BJ (cell line): ENCODE data around the gene BIRC7. TPM values are rescaled to one million over a fixed set of nuclear protein-coding genes. Genes with fewer than 3 reads are reported as not detected.

ENCODE experiments used
- CTCF ChIA-PET: fragments of 350-600 bp; formaldehyde crosslinking; extraction: SDS; loops from one replicate; lab custom pipeline; 2021; ENCODE audit warnings: antibody characterized with exemption, inconsistent platforms; lab: Yijun Ruan, JAX
- POLR2A ChIA-PET: fragments of 300-600 bp; sonication (Branson Sonifier 250); formaldehyde crosslinking; extraction: SDS; loops from one replicate; lab custom pipeline; 2021; ENCODE audit warnings: antibody characterized with exemption; lab: Charles Lee
- DNase-seq: peaks from one replicate; pipeline ENCODE4 v3.0.0-alpha.2; 2011; ENCODE audit warnings: low read depth
- H3K27me3 ChIP-seq: 2 replicates; pipeline ENCODE4 v1.6.0; 2011; ENCODE audit warnings: low read length; ENCODE audit not compliant: control insufficient read depth, insufficient read depth
- H3K36me3 ChIP-seq: 2 replicates; pipeline ENCODE4 v1.5.1; 2011; ENCODE audit warnings: low read length; ENCODE audit not compliant: control insufficient read depth, insufficient read depth
- H3K4me3 ChIP-seq: 2 replicates; pipeline ENCODE4 v1.5.1; 2011; ENCODE audit warnings: low read depth, mild to moderate bottlenecking, control low read depth, low read length
- polyA plus RNA-seq: library from polyadenylated mRNA; depleted of rRNA; stranded (reverse); fragments of >200 nt; gene quantifications from 2 replicates; pipeline ENCODE4 v1.2.3, GENCODE V29; 2011
- TF ChIP-seq, protein P1 (sequence below): IDR thresholded peaks from 2 replicates; pipeline ENCODE4 v1.5.1; 2011; ENCODE audit warnings: low read depth, mild to moderate bottlenecking, control low read depth, inconsistent platforms, low read length, moderate library complexity; ENCODE audit not compliant: insufficient read depth

Gene BIRC7
- polyA plus RNA-seq, 1 experiment: not detected

DNA sequence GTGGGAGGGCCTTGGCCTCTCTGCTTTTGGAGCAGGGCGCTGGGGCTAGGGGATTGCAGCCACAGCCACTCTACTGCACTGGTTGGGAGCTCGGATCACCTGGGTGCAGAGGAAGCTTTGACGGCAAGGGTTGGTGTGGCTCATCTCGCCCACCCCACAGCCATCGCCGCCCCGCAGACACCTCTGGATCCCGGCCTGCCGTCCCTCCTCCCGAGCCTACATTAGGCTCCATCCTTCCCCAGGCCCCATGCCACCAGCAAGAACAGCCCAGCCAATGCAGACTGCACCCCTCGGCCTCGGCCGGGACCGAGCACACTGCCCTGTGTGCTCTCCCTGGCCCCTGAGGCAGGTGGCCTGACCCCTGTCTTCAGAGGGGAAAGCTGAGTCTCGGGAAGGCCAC lies 24.8 kb downstream of the BIRC7 start:
- H3K36me3 ChIP-seq: no peaks in the 10 kb centered on the region
- POLR2A ChIA-PET: no interaction called here
- H3K27me3 ChIP-seq: peaks cover 62% of the 10 kb centered on the region
- no peak overlapping the region for H3K4me3 ChIP-seq
- DNase-seq: no peak
- CTCF ChIA-PET: interaction anchor here (0.7 to 2.6 kb wide), 3 partner anchors 9 to 49 kb away, joined by 3 to 14 read pairs (median 3); no protein-coding TSS in a partner anchor
- TF ChIP-seq, protein P1, sequence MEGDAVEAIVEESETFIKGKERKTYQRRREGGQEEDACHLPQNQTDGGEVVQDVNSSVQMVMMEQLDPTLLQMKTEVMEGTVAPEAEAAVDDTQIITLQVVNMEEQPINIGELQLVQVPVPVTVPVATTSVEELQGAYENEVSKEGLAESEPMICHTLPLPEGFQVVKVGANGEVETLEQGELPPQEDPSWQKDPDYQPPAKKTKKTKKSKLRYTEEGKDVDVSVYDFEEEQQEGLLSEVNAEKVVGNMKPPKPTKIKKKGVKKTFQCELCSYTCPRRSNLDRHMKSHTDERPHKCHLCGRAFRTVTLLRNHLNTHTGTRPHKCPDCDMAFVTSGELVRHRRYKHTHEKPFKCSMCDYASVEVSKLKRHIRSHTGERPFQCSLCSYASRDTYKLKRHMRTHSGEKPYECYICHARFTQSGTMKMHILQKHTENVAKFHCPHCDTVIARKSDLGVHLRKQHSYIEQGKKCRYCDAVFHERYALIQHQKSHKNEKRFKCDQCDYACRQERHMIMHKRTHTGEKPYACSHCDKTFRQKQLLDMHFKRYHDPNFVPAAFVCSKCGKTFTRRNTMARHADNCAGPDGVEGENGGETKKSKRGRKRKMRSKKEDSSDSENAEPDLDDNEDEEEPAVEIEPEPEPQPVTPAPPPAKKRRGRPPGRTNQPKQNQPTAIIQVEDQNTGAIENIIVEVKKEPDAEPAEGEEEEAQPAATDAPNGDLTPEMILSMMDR: no peak

DNA sequence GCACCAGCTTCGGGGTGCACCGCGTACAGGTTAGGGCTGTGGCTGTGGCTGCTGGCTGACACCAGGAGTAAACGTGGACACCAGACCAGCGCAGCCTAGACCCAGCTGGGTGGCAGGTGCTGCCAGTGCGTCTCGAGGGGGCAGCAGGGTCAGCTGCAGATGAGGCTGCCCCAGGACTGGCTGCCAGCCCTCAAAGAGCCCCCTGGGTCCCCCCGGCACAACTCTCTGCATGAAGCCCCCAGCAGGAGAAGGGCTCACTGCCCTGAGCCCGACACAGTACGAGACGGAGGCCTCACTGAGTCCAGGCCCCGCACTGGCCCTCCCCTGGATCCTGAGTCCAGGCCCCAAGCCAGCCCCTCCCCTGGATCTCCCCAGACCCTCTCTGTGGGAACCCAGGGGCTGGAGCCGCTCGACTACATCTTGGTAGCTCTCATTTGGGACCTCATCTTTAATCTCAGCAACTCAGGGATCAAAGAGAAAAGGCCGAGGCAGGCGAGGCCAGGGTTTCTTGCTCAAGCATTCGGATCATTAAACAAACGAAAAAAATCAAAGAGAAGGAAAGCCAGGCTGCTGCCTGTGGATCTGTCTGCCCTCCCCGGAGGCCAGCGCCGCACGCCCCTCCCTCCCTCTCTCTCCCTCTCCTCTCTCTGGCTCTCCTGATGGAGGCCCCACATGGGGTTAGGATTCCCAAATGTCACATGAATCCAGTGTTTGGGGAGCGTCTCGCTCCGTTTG lies 25.5 kb downstream of the BIRC7 start:
- no peak for DNase-seq
- POLR2A ChIA-PET: no interaction called here
- H3K36me3 ChIP-seq: no peaks in the 10 kb centered on the region
- no peak overlapping the region for H3K4me3 ChIP-seq
- TF ChIP-seq, protein P1: no peak
- CTCF ChIA-PET: interaction anchor here (0.7 to 2.6 kb wide), 3 partner anchors 8 to 48 kb away, joined by 3 to 14 read pairs (median 3); no protein-coding TSS in a partner anchor
- H3K27me3 ChIP-seq: peaks cover 60% of the 10 kb centered on the region

DNA sequence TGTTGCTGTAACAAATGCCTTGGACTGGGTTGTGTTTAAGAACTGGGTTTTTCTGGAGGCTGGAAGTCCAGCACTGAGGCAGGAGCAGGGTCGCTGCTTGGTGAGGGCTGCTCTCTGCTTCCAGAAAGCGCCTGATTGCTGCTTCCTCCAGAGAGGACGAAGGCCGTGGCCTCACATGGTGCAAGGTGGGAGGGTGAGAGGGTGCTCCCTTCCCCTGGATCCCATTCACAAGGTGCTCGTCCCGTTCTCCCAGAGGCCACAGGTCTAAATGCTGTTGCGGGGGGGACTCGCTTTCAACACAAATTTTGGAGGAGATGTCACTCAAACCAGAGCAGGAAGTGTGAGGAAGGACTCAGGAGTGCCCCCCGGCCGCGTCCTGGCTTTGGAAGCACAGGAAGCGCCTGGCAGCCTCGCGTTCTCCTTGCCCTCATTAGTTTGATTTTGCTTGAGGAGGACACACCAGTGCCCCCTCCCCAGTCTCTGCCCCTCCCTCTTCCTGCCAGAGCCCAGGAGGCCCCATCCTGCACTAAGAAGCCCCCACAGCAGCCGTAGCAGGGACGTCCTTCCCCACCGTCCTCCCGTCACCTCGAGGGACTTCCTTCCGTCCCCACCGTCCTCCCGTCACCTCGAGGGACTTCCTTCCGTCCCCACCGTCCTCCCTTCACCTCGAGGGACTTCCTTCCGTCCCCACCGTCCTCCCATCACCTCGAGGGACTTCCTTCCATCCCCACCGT lies 26.3 kb downstream of the BIRC7 start:
- Histone ChIP-seq H3K4me3 (no peak overlapping the region), H3K36me3 (no peaks in the 10 kb centered on the region), H3K27me3 (peaks cover 57% of the 10 kb centered on the region)
- CTCF ChIA-PET: interaction anchor here (2.9 kb wide), 1 partner anchor 38 kb away, joined by 9 read pairs; no protein-coding TSS in a partner anchor
- TF ChIP-seq, protein P1: no peak
- POLR2A ChIA-PET: no interaction called here
- DNase-seq: no peak

DNA sequence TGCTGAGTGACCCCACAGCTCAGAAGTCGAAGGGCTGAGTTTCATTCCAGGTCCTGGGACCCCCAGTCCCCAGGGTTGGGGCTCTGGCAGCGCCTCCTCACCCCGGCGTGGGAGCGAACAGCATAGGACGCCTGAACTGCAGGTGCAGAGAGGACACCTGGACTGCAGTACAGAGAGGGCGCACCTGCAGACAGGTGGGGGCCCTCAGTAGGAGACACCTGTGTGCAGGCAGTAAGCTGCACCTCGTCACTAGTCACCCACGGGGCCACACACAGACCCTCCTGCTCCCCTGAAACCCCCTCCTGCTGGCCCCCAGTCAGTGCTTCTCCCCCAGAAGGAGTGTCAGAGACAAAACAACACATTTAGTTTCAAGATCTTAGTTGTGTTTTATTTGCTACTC lies 27.1 kb downstream of the BIRC7 start:
- Histone ChIP-seq H3K4me3 (no peak overlapping the region), H3K27me3 (peaks cover 56% of the 10 kb centered on the region), H3K36me3 (no peaks in the 10 kb centered on the region)
- no peak for DNase-seq
- ChIA-PET CTCF (interaction anchor here (2.9 kb wide), 1 partner anchor 39 kb away, joined by 9 read pairs; no protein-coding TSS in a partner anchor), POLR2A (no interaction called here)
- TF ChIP-seq, protein P1: no peak

DNA sequence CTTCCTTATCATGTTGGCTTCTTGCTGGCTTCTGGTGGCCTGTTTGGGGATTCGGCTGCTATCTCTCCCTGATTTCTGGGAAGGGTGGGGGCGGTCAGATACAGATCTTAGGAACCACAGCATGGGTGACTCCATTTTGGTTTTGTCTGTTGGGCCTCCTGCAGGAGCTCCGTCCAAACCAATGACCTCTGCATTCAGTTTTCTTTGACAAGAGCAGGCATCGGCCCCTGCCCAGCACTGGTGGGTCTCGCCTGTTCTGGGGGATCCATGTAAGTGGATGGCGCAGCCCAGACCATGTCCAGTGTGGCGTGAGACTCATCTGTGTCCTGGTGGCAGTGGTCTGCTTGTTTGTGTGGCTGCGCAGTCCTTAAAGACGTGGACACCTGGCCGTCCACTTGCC lies 28.3 kb downstream of the BIRC7 start:
- TF ChIP-seq, protein P1: no peak
- no peak for DNase-seq
- CTCF ChIA-PET: interaction anchor here (2.9 kb wide), 1 partner anchor 40 kb away, joined by 9 read pairs; no protein-coding TSS in a partner anchor
- Histone ChIP-seq H3K27me3 (peaks cover 47% of the 10 kb centered on the region), H3K36me3 (no peaks in the 10 kb centered on the region), H3K4me3 (no peak overlapping the region)
- POLR2A ChIA-PET: no interaction called here
